ENCODE data around the gene SEC16A. TPM values are rescaled to one million over a fixed set of nuclear protein-coding genes. Genes with fewer than 3 reads are reported as not detected.

The SEC16A gene
- total RNA-seq, 2 donors from 2014 or later: 94.7 to 111 TPM

DNA sequence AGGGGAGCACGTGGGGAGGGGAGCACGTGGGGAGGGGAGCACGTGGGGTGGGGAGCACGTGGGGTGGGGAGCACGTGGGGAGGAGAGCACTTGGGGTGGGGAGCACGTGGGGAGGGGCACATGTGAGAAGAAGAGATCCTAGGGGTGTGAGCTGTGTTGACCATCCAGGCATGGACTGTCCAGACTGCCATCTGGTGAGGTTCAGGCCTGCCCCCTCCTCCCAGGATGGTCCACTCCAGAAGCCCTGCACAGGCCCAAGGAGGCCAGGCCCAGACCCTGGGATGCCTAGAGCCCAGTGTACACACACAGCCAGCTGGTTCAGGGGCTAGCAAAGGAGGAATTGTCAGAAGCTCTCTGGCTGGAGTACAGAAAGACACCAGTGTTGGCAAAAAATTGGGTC, 85.2 kb downstream of the SEC16A start:
- DNase-seq (ENCODE audit: low spot score): no peak
- WGBS: 77% methylated on average over 6 of the region's 6 CpGs

DNA sequence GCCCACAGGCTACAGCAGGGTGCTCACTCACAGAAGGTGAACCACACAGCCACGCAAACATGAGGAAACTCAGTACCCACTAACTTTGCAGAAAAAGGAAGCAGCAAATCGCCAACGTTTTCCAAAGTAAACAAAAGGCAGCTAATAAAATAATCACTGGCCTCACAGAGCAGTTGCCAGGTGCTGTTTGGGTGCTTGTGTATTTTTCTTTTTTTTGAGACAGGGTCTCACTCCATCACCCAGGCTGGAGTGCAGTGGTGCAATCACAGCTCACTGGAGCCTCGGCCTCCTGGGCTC, 86.7 kb downstream of the SEC16A start:
- 54% methylated on average over 4 of the region's 4 CpGs for WGBS
- no peaks in the 10 kb centered on the region for H3K9me3 ChIP-seq
- intact Hi-C loops (cut with DNase I): no loop called here
- no peaks in the 10 kb centered on the region for H3K27me3 ChIP-seq (replicated peaks; ENCODE audit: insufficient read depth)
- TF ChIP-seq POLR2A (IDR thresholded peaks at IDR 0.05): no peak
- TF ChIP-seq, protein P1, sequence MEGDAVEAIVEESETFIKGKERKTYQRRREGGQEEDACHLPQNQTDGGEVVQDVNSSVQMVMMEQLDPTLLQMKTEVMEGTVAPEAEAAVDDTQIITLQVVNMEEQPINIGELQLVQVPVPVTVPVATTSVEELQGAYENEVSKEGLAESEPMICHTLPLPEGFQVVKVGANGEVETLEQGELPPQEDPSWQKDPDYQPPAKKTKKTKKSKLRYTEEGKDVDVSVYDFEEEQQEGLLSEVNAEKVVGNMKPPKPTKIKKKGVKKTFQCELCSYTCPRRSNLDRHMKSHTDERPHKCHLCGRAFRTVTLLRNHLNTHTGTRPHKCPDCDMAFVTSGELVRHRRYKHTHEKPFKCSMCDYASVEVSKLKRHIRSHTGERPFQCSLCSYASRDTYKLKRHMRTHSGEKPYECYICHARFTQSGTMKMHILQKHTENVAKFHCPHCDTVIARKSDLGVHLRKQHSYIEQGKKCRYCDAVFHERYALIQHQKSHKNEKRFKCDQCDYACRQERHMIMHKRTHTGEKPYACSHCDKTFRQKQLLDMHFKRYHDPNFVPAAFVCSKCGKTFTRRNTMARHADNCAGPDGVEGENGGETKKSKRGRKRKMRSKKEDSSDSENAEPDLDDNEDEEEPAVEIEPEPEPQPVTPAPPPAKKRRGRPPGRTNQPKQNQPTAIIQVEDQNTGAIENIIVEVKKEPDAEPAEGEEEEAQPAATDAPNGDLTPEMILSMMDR (IDR thresholded peaks at IDR 0.05): no peak
- no peak for TF ChIP-seq POLR2AphosphoS5 (IDR thresholded peaks at IDR 0.05)
- H3K27ac ChIP-seq: no peak overlapping the region
- peaks cover 12% of the 10 kb centered on the region for H3K4me1 ChIP-seq (replicated peaks)
- no peak overlapping the region for H3K4me3 ChIP-seq
- no peak for DNase-seq (ENCODE audit: low spot score)
- peaks cover 14 to 27% of the 10 kb centered on the region in 2 donors for H3K36me3 ChIP-seq

More for the DNA sequence above, 85.2 kb downstream of the SEC16A start:
- H3K27ac ChIP-seq: no peak overlapping the region
- no peaks in the 10 kb centered on the region for H3K9me3 ChIP-seq
- H3K4me3 ChIP-seq: no peak overlapping the region
- peaks cover 12% of the 10 kb centered on the region for H3K4me1 ChIP-seq (replicated peaks)
- intact Hi-C loops (cut with DNase I): no loop called here
- TF ChIP-seq, protein P1 (IDR thresholded peaks at IDR 0.05): no peak
- TF ChIP-seq POLR2A (IDR thresholded peaks at IDR 0.05): no peak
- TF ChIP-seq POLR2AphosphoS5 (IDR thresholded peaks at IDR 0.05): no peak
- no peaks in the 10 kb centered on the region for H3K27me3 ChIP-seq (replicated peaks; ENCODE audit: insufficient read depth)
- peaks cover 11 to 19% of the 10 kb centered on the region in 2 donors for H3K36me3 ChIP-seq

DNA sequence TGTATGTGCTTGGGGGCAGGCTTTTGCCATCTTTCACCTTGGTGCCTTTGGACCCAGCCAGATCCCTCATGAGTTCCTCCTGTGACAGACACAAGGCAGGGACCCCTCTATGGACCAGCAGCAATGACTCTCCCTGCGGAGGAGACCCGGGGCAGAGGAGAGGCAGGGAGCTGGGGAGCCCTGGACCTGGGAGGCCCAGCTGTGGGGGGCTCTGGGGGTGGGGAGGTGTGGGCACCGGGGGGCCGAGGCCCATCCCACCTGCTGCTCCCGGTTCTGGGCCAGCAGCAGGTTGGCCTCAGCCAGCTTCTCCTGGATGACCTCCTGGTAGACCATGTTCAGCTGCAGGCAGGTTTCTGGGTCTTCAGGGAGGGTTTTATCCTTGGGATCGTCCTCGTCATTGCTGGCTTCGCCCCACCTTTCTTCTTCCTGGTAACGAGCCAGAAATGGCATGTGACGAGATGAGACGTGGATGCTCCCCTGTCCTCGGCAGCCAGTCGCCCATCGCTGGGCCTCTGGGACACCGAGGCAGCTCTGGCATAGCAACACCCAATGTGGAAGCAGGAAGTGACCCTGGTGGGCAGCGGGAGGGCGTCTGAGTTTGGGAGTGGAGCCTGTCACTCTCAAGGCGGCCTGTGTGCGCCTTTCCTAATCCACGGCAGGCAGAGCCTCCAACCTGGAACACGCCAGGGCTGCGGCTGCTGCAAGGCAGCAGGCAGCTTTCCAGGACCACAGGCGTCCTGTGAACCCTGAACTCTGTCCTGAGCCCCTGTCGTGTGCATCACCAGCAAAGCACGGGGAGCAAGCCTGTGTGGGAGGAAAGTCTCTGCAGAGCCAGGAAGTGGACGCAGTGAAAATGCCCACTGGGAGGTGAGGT, 87.3 kb downstream of the SEC16A start:
- TF ChIP-seq, protein P1 (IDR thresholded peaks at IDR 0.05): no peak
- TF ChIP-seq POLR2A (IDR thresholded peaks at IDR 0.05) (no peak), POLR2AphosphoS5 (IDR thresholded peaks at IDR 0.05) (no peak)
- Histone ChIP-seq H3K27me3 (replicated peaks; ENCODE audit: insufficient read depth) (no peaks in the 10 kb centered on the region), H3K4me1 (replicated peaks) (peaks cover 12% of the 10 kb centered on the region), H3K4me3 (no peak overlapping the region), H3K27ac (no peak overlapping the region), H3K36me3 (peaks cover 14 to 27% of the 10 kb centered on the region in 2 donors), H3K9me3 (no peaks in the 10 kb centered on the region)
- DNase-seq (ENCODE audit: low spot score): no peak
- intact Hi-C loops (cut with DNase I): no loop called here
- 85% methylated on average over 26 of the region's 26 CpGs for WGBS

DNA sequence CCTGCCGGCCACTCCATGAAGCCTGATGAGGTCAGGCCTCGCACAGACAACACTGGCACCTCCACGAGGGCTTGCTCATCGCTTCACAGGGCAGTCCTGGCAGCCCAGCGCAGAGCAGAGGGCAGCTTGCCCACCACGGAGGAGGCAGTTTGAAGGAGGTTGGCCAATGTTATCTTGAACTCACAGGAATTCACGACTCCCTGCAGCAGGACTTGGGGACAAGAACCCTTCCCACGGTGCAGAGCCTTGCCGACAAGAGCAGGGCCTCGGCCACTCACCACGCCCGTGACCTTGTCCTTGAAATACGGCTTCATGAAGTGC, 87.9 kb downstream of the SEC16A start:
- no peak overlapping the region for H3K27ac ChIP-seq
- no peak overlapping the region for H3K4me3 ChIP-seq
- peaks cover 12% of the 10 kb centered on the region for H3K4me1 ChIP-seq (replicated peaks)
- H3K27me3 ChIP-seq (replicated peaks; ENCODE audit: insufficient read depth): no peaks in the 10 kb centered on the region
- 94% methylated on average over 13 of the region's 13 CpGs for WGBS
- intact Hi-C loops (cut with DNase I): no loop called here
- TF ChIP-seq POLR2AphosphoS5 (IDR thresholded peaks at IDR 0.05): no peak
- TF ChIP-seq, protein P1 (IDR thresholded peaks at IDR 0.05): no peak
- no peak for TF ChIP-seq POLR2A (IDR thresholded peaks at IDR 0.05)
- peaks cover 14 to 27% of the 10 kb centered on the region in 2 donors for H3K36me3 ChIP-seq
- no peak for DNase-seq (ENCODE audit: low spot score)
- no peaks in the 10 kb centered on the region for H3K9me3 ChIP-seq
